ENCODE data around the gene F10.
"Not testable (repeated sequence)": the region's sequence is repeated elsewhere in the genome, so short reads cannot be mapped to it uniquely, and the experiment has no call there.

F10 gene

GRCh38 chr13:113122550-113123225, at the start of gene F10:
TSS of gene F10 (plus strand) at chr13:113122799. CDS start at chr13:113122856, 57 bp downstream.
- DNase-seq (ENCODE audit: low read depth in 2 of 2, low spot score in 1 of 2) = no peak

- DNase-seq (ENCODE audit: low read depth in 2 of 2, low spot score in 1 of 2) = no peak
Measured at GRCh38 chr13:113073942-113074341, 48.7 kb upstream of the F10 start.

GRCh38 chr13:113074401-113074800, 48.2 kb upstream of the F10 start:
- DNase-seq (ENCODE audit: low read depth in 2 of 2, low spot score in 1 of 2) = no peak

GRCh38 chr13:113074876-113075275, 47.7 kb upstream of the F10 start:
- DNase-seq (ENCODE audit: low read depth in 2 of 2, low spot score in 1 of 2) = no peak

GRCh38 chr13:113075711-113076110, 46.9 kb upstream of the F10 start:
- no peak for DNase-seq (ENCODE audit: low read depth in 2 of 2, low spot score in 1 of 2)

GRCh38 chr13:113076681-113077401, 45.8 kb upstream of the F10 start:
- no peak for DNase-seq (ENCODE audit: low read depth in 2 of 2, low spot score in 1 of 2)

- no peak for DNase-seq (ENCODE audit: low read depth in 2 of 2, low spot score in 1 of 2)
Measured at GRCh38 chr13:113077566-113077952, 45.0 kb upstream of the F10 start.

GRCh38 chr13:113077953-113078901, 44.4 kb upstream of the F10 start:
- no peak for DNase-seq (ENCODE audit: low read depth in 2 of 2, low spot score in 1 of 2)

- DNase-seq (ENCODE audit: low read depth in 2 of 2, low spot score in 1 of 2) = no peak
Measured at GRCh38 chr13:113078902-113079780, 43.5 kb upstream of the F10 start.

- not testable (repeated sequence) for DNase-seq (ENCODE audit: low read depth in 2 of 2, low spot score in 1 of 2)
Measured at GRCh38 chr13:113079781-113080080, 42.9 kb upstream of the F10 start.

- no peak for DNase-seq (ENCODE audit: low read depth in 2 of 2, low spot score in 1 of 2)
Measured at GRCh38 chr13:113080361-113080831, 42.2 kb upstream of the F10 start.

- DNase-seq (ENCODE audit: low read depth in 2 of 2, low spot score in 1 of 2) = no peak
Measured at GRCh38 chr13:113080901-113081521, 41.6 kb upstream of the F10 start.

- DNase-seq (ENCODE audit: low read depth in 2 of 2, low spot score in 1 of 2) = no peak
Measured at GRCh38 chr13:113082198-113083021, 40.2 kb upstream of the F10 start.

- no peak for DNase-seq (ENCODE audit: low read depth in 2 of 2, low spot score in 1 of 2)
Measured at GRCh38 chr13:113083022-113083373, 39.6 kb upstream of the F10 start.

- DNase-seq (ENCODE audit: low read depth in 2 of 2, low spot score in 1 of 2) = no peak
Measured at GRCh38 chr13:113083402-113084061, 39.1 kb upstream of the F10 start.

GRCh38 chr13:113084094-113084942, 38.3 kb upstream of the F10 start:
- DNase-seq (ENCODE audit: low read depth in 2 of 2, low spot score in 1 of 2) = no peak

GRCh38 chr13:113084943-113085540, 37.6 kb upstream of the F10 start:
- no peak for DNase-seq (ENCODE audit: low read depth in 2 of 2, low spot score in 1 of 2)
